ENCODE data around the gene ELP1. TPM values are rescaled to one million over a fixed set of nuclear protein-coding genes. Genes with fewer than 3 reads are reported as not detected.

ELP1 gene
- total RNA-seq, 3 donors from 2014 or later = 14.3 to 18.7 (median 16.7) TPM

GRCh38 chr9:108855529-108855886, 78.4 kb downstream of the ELP1 start:
- no peaks in the 10 kb centered on the region for H3K9me3 ChIP-seq
- H3K4me3 ChIP-seq = no peak overlapping the region
- DNase-seq = no peak
- H3K36me3 ChIP-seq (ENCODE audit: low read depth) = no peaks in the 10 kb centered on the region
- TF ChIP-seq CTCF (IDR thresholded peaks at IDR 0.05) = no peak
- intact Hi-C loops (cut with DNase I, micrococcal nuclease) = no loop called here
- H3K4me1 ChIP-seq (ENCODE audit: low read depth) = no peaks in the 10 kb centered on the region
- no peak for ATAC-seq

GRCh38 chr9:108854641-108855528, 79.0 kb downstream of the ELP1 start:
- H3K4me1 ChIP-seq (ENCODE audit: low read depth) = no peaks in the 10 kb centered on the region
- H3K9me3 ChIP-seq = no peaks in the 10 kb centered on the region
- intact Hi-C loops (cut with DNase I, micrococcal nuclease) = no loop called here
- H3K4me3 ChIP-seq = no peak overlapping the region
- ATAC-seq = no peak
- no peak for TF ChIP-seq CTCF (IDR thresholded peaks at IDR 0.05)
- H3K36me3 ChIP-seq (ENCODE audit: low read depth) = no peaks in the 10 kb centered on the region
- no peak for DNase-seq

GRCh38 chr9:108854094-108854493, 79.8 kb downstream of the ELP1 start:
- no peaks in the 10 kb centered on the region for H3K4me1 ChIP-seq (ENCODE audit: low read depth)
- no peak overlapping the region for H3K4me3 ChIP-seq
- no peak for TF ChIP-seq CTCF (IDR thresholded peaks at IDR 0.05)
- intact Hi-C loops (cut with DNase I, micrococcal nuclease) = no loop called here
- DNase-seq (no peak), ATAC-seq (no peak)
- H3K9me3 ChIP-seq = no peaks in the 10 kb centered on the region
- no peaks in the 10 kb centered on the region for H3K36me3 ChIP-seq (ENCODE audit: low read depth)

GRCh38 chr9:108852079-108852478, 81.8 kb downstream of the ELP1 start:
- DNase-seq (no peak), ATAC-seq (no peak)
- Histone ChIP-seq H3K9me3 (no peaks in the 10 kb centered on the region), H3K4me1 (ENCODE audit: low read depth) (no peaks in the 10 kb centered on the region), H3K4me3 (no peak overlapping the region), H3K36me3 (ENCODE audit: low read depth) (no peaks in the 10 kb centered on the region)
- intact Hi-C loops (cut with DNase I, micrococcal nuclease) = no loop called here
- TF ChIP-seq CTCF (IDR thresholded peaks at IDR 0.05) = no peak

GRCh38 chr9:108851138-108851537, 82.8 kb downstream of the ELP1 start:
- TF ChIP-seq CTCF (IDR thresholded peaks at IDR 0.05) = no peak
- Histone ChIP-seq H3K4me3 (no peak overlapping the region), H3K4me1 (ENCODE audit: low read depth) (no peaks in the 10 kb centered on the region), H3K9me3 (no peaks in the 10 kb centered on the region), H3K36me3 (ENCODE audit: low read depth) (no peaks in the 10 kb centered on the region)
- intact Hi-C loops (cut with DNase I, micrococcal nuclease) = no loop called here
- ATAC-seq (no peak), DNase-seq (no peak)
